ENCODE data around the gene PLEKHG3.

Gene PLEKHG3

DNA sequence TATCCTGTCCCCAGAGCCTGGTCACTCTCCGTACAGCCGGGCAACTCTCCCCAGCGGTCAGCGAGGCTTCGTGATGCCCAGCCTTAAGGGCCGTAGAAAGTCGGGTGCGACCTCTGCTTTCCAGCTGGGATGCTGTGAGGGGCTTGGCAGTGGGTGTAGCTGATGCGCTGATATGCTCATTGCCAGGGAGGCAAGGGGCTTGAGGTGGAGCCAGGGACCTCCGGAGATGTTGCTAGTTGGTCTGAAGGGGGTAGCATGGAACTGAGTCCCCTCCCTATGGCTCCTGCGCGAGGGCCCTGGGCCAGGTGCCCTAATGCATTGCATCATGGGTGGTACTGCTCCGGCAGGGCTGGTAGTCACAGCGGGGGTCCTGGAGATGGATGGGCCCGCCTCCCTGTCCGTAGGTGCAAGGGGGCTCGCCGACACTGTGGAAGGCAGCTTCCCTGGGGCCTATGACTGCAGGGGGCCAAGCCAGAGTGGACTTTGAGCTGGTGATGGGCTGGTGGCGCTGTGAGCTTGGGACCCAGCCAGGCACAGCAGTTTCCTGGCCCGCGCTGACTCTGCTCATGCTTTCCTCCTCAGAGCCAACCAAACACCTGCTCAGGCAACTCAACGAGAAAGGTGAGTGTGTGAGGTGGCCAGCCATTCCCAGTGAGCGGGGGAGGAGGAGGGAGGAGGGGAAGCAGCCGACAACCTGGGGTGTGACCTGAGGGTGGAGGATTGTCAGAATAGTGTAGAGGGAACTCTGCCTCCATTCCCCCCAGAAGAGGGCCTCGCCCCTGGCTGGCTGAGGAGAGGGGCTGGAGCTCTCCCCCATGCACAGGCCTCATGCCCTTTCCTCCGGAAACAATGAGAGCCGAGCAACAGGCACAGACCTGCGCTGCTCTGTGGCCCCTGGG is 32.3 kb downstream of the PLEKHG3 start:
- Histone ChIP-seq H3K79me2 (peaks cover 13% of the 10 kb centered on the region), H3K9ac (no peak overlapping the region), H3K9me3 (ENCODE audit: control insufficient read depth, low read length) (no peaks in the 10 kb centered on the region), H3K36me3 (ENCODE audit: control insufficient read depth, insufficient read depth, low read length) (no peaks in the 10 kb centered on the region), H3K4me2 (ENCODE audit: low read length) (no peak overlapping the region), H3K4me1 (no peaks in the 10 kb centered on the region), H3K27ac (no peak overlapping the region), H3K27me3 (ENCODE audit: control insufficient read depth, insufficient read depth, low read length) (no peaks in the 10 kb centered on the region), H2AFZ (no peak overlapping the region), H3K4me3 (ENCODE audit: low read depth, low read length) (no peak overlapping the region)
- TF ChIP-seq, protein P1, sequence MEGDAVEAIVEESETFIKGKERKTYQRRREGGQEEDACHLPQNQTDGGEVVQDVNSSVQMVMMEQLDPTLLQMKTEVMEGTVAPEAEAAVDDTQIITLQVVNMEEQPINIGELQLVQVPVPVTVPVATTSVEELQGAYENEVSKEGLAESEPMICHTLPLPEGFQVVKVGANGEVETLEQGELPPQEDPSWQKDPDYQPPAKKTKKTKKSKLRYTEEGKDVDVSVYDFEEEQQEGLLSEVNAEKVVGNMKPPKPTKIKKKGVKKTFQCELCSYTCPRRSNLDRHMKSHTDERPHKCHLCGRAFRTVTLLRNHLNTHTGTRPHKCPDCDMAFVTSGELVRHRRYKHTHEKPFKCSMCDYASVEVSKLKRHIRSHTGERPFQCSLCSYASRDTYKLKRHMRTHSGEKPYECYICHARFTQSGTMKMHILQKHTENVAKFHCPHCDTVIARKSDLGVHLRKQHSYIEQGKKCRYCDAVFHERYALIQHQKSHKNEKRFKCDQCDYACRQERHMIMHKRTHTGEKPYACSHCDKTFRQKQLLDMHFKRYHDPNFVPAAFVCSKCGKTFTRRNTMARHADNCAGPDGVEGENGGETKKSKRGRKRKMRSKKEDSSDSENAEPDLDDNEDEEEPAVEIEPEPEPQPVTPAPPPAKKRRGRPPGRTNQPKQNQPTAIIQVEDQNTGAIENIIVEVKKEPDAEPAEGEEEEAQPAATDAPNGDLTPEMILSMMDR (IDR thresholded peaks at IDR 0.05), result no peak

DNA sequence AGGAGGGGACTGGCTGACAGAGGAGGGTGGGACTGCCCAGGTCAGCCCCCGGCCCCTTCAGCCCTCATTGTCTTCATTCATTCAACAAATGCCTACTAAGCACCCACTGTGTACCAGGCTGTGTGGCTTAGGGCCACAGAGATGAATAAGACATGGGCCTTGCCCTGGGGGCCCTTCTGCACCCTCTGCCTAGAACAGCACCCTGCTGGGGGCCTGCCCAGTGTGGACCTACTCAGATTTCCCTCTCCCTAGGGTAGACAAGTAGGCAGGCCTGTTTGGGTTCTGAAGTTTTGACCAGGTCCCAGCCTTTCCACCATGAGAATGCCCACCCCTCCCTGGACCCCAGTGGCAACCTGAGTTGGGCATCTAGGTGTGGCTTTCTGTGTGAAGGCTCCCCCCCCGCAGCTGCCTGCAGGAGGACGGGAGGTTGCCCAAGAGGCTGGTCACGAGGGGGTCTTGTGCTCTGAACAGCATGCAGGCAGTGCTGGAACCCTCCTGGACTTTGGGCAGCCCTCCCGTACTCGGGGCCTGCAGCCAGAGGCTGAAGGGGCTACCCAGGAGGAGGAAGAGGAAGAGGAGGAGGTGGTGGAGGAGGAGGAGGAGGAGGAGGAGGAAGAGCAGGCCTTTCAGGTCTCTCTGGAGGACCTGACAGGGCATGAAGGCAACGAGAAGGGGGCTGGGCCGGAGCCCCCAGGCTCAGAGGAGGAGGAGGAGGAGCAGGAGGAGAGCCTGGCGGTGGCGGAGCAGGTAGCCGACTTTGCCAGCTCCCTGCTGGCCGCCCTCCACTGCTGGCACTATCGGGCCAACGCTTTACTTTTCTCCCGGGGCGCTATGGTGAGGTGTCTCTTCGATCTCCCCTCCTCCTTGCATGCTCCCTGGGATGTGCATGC is 33.4 kb downstream of the PLEKHG3 start:
- TF ChIP-seq, protein P1 (IDR thresholded peaks at IDR 0.05), result no peak
- H3K4me3 ChIP-seq (ENCODE audit: low read depth, low read length), result no peak overlapping the region
- H3K4me2 ChIP-seq (ENCODE audit: low read length), result no peak overlapping the region
- no peak overlapping the region for H3K9ac ChIP-seq
- H3K36me3 ChIP-seq (ENCODE audit: control insufficient read depth, insufficient read depth, low read length), result no peaks in the 10 kb centered on the region
- H3K4me1 ChIP-seq, result no peaks in the 10 kb centered on the region
- H3K27ac ChIP-seq, result no peak overlapping the region
- no peaks in the 10 kb centered on the region for H3K9me3 ChIP-seq (ENCODE audit: control insufficient read depth, low read length)
- H3K27me3 ChIP-seq (ENCODE audit: control insufficient read depth, insufficient read depth, low read length), result no peaks in the 10 kb centered on the region
- H3K79me2 ChIP-seq, result peaks cover 6% of the 10 kb centered on the region
- H2AFZ ChIP-seq, result no peak overlapping the region

DNA sequence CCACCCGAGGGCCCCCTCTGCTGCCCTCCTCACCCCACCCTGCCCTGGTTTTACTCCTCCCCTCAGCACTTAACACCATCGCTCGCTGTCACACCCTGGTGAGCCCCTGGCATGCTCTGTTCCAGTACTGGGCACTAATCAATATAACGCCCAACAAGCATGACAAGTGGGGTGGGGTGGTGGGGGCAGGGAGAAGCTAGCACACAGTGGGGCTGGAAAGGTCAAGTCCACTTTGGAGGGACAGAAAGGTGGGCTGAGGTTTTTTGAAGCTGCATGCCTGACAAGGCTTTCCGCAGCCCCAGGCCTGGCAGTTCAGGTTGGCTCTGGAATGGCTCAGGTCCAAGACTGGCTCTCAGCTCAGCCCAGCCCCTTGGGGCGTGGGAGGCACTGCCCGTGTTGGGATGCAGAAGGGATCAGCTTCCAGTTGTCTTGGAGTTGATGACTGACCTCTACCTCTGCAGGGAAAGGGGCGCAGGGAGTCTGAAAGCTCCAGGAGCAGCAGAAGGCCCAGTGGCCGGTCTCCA is 34.1 kb downstream of the PLEKHG3 start:
- Histone ChIP-seq H3K36me3 (ENCODE audit: control insufficient read depth, insufficient read depth, low read length) (no peaks in the 10 kb centered on the region), H3K27me3 (ENCODE audit: control insufficient read depth, insufficient read depth, low read length) (no peaks in the 10 kb centered on the region), H3K9me3 (ENCODE audit: control insufficient read depth, low read length) (no peaks in the 10 kb centered on the region), H3K4me3 (ENCODE audit: low read depth, low read length) (no peak overlapping the region), H2AFZ (no peak overlapping the region), H3K27ac (no peak overlapping the region), H3K4me1 (no peaks in the 10 kb centered on the region), H3K4me2 (ENCODE audit: low read length) (no peak overlapping the region), H3K79me2 (peaks cover 4% of the 10 kb centered on the region), H3K9ac (no peak overlapping the region)
- TF ChIP-seq, protein P1 (IDR thresholded peaks at IDR 0.05), result no peak

DNA sequence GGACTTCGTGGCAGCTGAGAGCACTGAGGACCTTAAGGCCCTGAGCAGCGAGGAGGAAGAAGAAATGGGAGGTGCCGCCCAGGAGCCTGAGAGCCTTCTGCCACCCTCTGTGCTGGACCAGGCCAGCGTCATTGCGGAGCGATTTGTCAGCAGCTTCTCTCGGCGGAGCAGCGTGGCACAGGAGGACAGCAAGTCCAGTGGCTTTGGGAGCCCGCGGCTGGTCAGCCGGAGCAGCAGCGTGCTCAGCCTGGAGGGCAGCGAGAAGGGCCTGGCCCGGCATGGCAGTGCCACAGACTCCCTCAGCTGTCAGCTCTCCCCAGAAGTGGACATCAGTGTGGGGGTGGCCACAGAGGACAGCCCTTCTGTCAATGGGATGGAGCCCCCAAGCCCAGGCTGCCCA is 37.0 kb downstream of the PLEKHG3 start:
- Histone ChIP-seq H3K4me1 (no peaks in the 10 kb centered on the region), H3K79me2 (peaks cover 4% of the 10 kb centered on the region), H3K9me3 (ENCODE audit: control insufficient read depth, low read length) (no peaks in the 10 kb centered on the region), H3K4me3 (ENCODE audit: low read depth, low read length) (no peak overlapping the region), H3K4me2 (ENCODE audit: low read length) (no peak overlapping the region), H3K27ac (no peak overlapping the region), H3K36me3 (ENCODE audit: control insufficient read depth, insufficient read depth, low read length) (no peaks in the 10 kb centered on the region), H2AFZ (no peak overlapping the region), H3K9ac (no peak overlapping the region), H3K27me3 (ENCODE audit: control insufficient read depth, insufficient read depth, low read length) (no peaks in the 10 kb centered on the region)
- TF ChIP-seq, protein P1 (IDR thresholded peaks at IDR 0.05), result no peak

Measured in parathyroid adenoma (tissue), 2 donors.